Nephron (organoid): Measurements from ENCODE around the gene OR6S1.
"Not testable (repeated sequence)": the region's sequence is repeated elsewhere in the genome, so short reads cannot be mapped to it uniquely, and the experiment has no call there.

Experiments used
- H3K27ac Mint-ChIP-seq, 3 experiments: 2 replicates each; pipeline ENCODE4 v1.8.0; 2020; ENCODE audit warnings: mixed read lengths in 3 of 3, mild to moderate bottlenecking in 2 of 3, moderate library complexity in 1 of 3
- H3K27me3 Mint-ChIP-seq: 2 replicates; pipeline ENCODE4 v1.8.0; 2021; ENCODE audit warnings: low read depth, mild to moderate bottlenecking, moderate library complexity, mixed read lengths
- H3K36me3 Mint-ChIP-seq: 2 replicates; pipeline ENCODE4 v1.8.0; 2020; ENCODE audit warnings: low read depth, mixed read lengths
- H3K4me1 Mint-ChIP-seq: 2 replicates; pipeline ENCODE4 v1.8.0; 2020; ENCODE audit warnings: mixed read lengths
- H3K4me3 Mint-ChIP-seq, 3 experiments: 2 replicates each; pipeline ENCODE4 v1.8.0; 2020; ENCODE audit warnings: mild to moderate bottlenecking in 3 of 3, mixed read lengths in 3 of 3, moderate library complexity in 2 of 3
- H3K9me3 Mint-ChIP-seq: 2 replicates; pipeline ENCODE4 v1.8.0; 2020; ENCODE audit warnings: mixed read lengths
- TF ChIP-seq, protein P1 (sequence below), 3 experiments: fragments of 200-600 bp; sonication (generic); IDR thresholded peaks; one replicate each; pipeline ENCODE4 v1.5.0; 2021; ENCODE audit warnings: antibody characterized with exemption in 3 of 3; ENCODE audit not compliant: unreplicated experiment in 3 of 3

The OR6S1 gene

DNA sequence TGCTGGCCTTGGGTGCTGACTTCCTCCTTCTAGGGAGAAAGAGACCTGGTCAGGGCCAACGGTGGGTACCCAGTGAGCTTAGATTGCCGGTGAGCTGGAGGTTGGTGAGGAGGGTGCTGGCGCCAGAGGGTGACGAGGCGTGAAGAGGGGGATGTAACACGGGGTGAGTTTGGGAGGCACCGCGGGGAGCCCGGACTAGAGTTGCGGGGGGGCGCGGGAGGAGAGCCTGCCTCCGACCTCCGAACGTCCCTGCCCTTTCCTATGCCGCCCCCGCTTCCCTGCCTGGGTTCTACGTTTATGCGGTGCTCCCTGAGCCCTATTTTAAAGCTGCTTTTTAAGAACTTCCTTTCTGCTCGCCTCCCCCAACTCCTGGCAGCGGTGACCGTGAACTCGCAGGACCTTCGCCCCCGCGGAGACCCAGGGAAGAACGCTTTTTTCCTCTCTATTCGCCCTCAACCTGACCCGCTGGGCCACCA lies 18.6 kb downstream of the OR6S1 start:
- TF ChIP-seq, protein P1, sequence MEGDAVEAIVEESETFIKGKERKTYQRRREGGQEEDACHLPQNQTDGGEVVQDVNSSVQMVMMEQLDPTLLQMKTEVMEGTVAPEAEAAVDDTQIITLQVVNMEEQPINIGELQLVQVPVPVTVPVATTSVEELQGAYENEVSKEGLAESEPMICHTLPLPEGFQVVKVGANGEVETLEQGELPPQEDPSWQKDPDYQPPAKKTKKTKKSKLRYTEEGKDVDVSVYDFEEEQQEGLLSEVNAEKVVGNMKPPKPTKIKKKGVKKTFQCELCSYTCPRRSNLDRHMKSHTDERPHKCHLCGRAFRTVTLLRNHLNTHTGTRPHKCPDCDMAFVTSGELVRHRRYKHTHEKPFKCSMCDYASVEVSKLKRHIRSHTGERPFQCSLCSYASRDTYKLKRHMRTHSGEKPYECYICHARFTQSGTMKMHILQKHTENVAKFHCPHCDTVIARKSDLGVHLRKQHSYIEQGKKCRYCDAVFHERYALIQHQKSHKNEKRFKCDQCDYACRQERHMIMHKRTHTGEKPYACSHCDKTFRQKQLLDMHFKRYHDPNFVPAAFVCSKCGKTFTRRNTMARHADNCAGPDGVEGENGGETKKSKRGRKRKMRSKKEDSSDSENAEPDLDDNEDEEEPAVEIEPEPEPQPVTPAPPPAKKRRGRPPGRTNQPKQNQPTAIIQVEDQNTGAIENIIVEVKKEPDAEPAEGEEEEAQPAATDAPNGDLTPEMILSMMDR (IDR thresholded peaks at IDR 0.05; ENCODE audit: unreplicated experiment in 3 of 3), result no peak
- peaks cover 29% of the 10 kb centered on the region for H3K4me1 Mint-ChIP-seq

DNA sequence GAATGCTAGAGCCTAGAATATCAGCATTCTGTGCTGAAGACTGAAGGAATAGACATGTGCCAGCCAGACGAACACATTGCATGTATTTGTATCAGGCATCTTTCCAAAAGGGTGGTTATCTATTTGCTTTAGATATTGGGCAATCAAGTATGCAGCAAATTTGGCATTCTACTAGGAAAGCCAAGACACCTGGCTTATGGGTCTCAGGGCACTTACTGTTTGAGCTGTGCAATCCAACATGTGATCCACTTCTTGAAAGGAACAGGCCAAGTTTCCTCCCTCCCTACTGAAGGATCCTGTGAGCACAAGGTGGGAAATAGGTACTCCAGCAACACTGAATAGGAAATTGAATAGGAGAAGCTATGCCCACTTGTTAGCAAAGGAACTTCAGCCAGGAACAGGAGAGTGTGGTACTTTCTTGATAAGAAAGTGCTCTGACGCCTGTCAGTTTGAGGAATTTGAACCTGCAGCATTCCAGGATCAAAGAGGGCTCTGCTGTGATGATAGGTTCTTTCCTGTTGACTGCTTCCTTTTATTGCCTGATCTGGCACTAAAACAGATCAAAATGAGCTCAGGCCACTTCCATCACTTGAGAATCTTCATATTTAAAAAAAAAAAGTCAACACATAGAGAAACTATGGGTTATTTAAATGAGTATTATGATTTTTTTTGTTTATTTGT lies 20.6 kb downstream of the OR6S1 start:
- H3K27me3 Mint-ChIP-seq, result peaks cover 54% of the 10 kb centered on the region
- peaks cover 24% of the 10 kb centered on the region for H3K4me1 Mint-ChIP-seq
- H3K36me3 Mint-ChIP-seq, result no peaks in the 10 kb centered on the region
- TF ChIP-seq, protein P1 (IDR thresholded peaks at IDR 0.05; ENCODE audit: unreplicated experiment in 3 of 3), result no peak
- no peak overlapping the region for H3K4me3 Mint-ChIP-seq
- H3K9me3 Mint-ChIP-seq, result peaks cover 2% of the 10 kb centered on the region
- no peak overlapping the region for H3K27ac Mint-ChIP-seq

More for the DNA sequence above, 18.6 kb downstream of the OR6S1 start:
- Mint-ChIP-seq H3K9me3 (peaks cover 2% of the 10 kb centered on the region), H3K27ac (no peak overlapping the region), H3K27me3 (peaks cover 73% of the 10 kb centered on the region), H3K4me3 (peak overlapping the region; percentile 6 to 56 (median 26)), H3K36me3 (no peaks in the 10 kb centered on the region)

DNA sequence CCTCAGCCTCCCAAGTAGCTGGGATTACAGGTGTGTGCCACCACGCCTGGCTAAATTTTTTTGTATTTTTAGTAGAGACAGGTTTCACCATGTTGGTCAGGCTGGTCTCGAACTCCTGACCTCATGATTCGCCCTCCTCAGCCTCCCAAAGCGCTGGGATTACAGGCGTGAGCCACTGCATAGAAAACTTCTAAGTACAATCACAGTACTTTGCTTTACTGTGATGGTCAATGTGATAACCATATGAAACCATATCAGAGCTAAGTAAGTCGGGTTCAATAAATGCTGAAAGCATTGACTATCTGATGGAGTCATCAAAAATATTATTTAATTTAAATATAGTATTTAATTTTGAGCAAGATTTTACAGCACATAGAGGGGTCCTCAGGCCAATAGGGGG lies 21.8 kb downstream of the OR6S1 start:
- H3K27ac Mint-ChIP-seq, result not testable (repeated sequence)
- Mint-ChIP-seq H3K27me3 (peaks cover 41% of the 10 kb centered on the region), H3K4me1 (peaks cover 13% of the 10 kb centered on the region)

DNA sequence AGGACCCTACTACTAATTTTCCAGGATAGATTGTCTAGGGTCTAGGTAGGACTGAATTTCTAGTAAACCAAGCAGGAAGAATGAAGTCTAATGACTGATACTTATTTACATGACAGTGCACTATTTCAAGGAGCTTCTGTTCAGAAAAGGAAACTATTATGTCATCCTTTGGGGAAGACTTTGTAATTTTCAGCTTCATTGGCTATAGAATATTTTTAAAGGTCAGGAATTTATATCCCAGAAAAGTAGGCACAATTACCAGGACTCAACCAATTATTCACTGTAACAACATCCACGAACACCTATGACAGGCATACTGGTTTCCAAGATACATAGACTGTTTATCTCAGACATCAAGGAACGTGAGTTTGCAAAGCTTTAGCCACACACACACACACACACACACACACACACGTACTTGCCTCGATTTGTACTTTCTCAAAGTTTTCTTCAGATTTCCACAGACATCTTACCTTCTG lies 23.2 kb downstream of the OR6S1 start:
- Mint-ChIP-seq H3K36me3 (no peaks in the 10 kb centered on the region), H3K9me3 (no peaks in the 10 kb centered on the region), H3K27me3 (peaks cover 27% of the 10 kb centered on the region), H3K4me3 (no peak overlapping the region), H3K27ac (no peak overlapping the region), H3K4me1 (peaks cover 4% of the 10 kb centered on the region)
- TF ChIP-seq, protein P1 (IDR thresholded peaks at IDR 0.05; ENCODE audit: unreplicated experiment in 3 of 3), result no peak

More for the DNA sequence above, 21.8 kb downstream of the OR6S1 start:
- not testable (repeated sequence) for H3K36me3 Mint-ChIP-seq, H3K9me3 Mint-ChIP-seq, H3K4me3 Mint-ChIP-seq

DNA sequence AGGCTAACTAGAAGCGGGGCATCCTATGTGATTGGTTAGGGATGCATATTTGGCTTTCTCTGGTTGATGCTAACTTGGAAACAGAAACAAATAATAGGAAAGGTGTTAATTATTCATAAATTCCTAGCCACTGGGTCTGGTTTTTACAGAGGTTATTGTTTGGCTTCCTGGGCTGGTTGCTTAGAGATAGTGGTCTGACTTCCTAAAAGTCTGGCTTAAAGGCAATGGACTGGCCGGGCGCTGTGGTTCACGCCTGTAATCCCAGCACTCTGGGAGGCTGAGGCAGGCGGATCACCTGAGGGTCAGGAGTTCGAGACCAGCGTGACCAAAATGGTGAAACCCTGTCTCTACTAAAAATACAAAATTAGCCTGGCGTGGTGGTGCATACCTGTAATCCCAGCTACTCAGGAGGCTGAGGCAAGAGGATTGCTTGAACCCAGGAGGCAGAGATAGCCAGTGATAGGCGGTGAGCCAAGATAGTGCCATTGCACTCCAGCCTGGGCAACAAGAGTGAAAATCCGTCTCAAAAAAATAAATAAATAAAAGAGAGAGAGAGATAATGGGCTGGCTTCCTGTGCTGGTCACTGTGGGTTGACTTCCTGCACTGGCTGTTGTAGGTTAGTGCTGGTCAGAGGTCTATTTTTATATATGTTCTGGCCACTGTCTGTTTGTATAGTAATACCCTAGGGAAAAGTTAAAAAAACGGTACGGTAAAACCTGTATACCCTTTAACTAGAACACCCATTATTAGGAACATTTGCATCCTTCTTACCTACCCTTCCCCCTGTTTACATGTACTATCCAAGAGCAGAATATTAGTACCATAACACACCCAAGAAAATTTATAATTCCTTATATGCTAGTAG lies 24.1 kb downstream of the OR6S1 start:
- no peaks in the 10 kb centered on the region for H3K9me3 Mint-ChIP-seq
- peaks cover 18% of the 10 kb centered on the region for H3K27me3 Mint-ChIP-seq
- TF ChIP-seq, protein P1 (IDR thresholded peaks at IDR 0.05; ENCODE audit: unreplicated experiment in 3 of 3), result no peak
- H3K36me3 Mint-ChIP-seq, result no peaks in the 10 kb centered on the region
- peak overlapping the region in 1 of 3 experiments; percentile 9 for H3K4me3 Mint-ChIP-seq
- H3K27ac Mint-ChIP-seq, result no peak overlapping the region
- peaks cover 4% of the 10 kb centered on the region for H3K4me1 Mint-ChIP-seq

DNA sequence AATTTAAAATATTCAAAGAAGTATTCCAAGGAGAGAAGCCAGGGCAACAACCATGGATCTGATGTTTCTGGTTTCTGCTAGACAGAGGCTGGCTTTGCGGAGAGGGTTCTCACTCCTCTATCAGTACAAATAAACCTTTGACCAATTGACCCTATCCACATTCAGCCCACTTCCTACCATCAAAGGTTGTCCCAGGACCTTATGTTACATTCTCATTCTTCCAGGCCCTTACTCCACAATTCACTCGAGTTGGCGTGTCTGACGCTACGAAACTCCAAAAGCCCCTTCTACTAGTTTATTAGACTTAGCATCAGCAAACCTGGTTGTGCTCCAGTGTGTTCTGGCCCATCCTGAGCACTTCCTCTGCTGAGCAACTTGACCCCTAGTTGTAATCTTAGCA lies 25.5 kb downstream of the OR6S1 start:
- H3K4me1 Mint-ChIP-seq, result no peaks in the 10 kb centered on the region
- no peaks in the 10 kb centered on the region for H3K9me3 Mint-ChIP-seq
- TF ChIP-seq, protein P1 (IDR thresholded peaks at IDR 0.05; ENCODE audit: unreplicated experiment in 3 of 3), result no peak
- H3K27me3 Mint-ChIP-seq, result peaks cover 9% of the 10 kb centered on the region
- H3K4me3 Mint-ChIP-seq, result peak overlapping the region; percentile 42 to 61 (median 57)
- H3K27ac Mint-ChIP-seq, result no peak overlapping the region
- no peaks in the 10 kb centered on the region for H3K36me3 Mint-ChIP-seq
